Activated CD4-positive, alpha-beta T cell treated with anti-CD3 and anti-CD28 coated beads, Interleukin-2, amount 10 ng/mL, durations not matched to agents 7 days and 5 days (primary cell): ENCODE data around the gene GPR31. TPM values are rescaled to one million over a fixed set of nuclear protein-coding genes. Genes with fewer than 3 reads are reported as not detected.

Experiments
- CTCF ChIA-PET: fragments of 350-600 bp; sonication (Branson Sonifier 250); formaldehyde crosslinking; loops from one replicate; lab custom pipeline; 2021; ENCODE audit warnings: antibody characterized with exemption; lab: Charles Lee
- POLR2A ChIA-PET: fragments of 350-600 bp; sonication (Branson Sonifier 250); formaldehyde crosslinking; loops from one replicate; lab custom pipeline; 2021; ENCODE audit warnings: antibody characterized with exemption; lab: Charles Lee
- DNase-seq: peaks from one replicate; pipeline ENCODE4 v3.0.0-alpha.2; 2020
- H3K27ac Mint-ChIP-seq: one replicate; pipeline ENCODE4 v1.8.0; 2021; ENCODE audit warnings: mild to moderate bottlenecking, moderate library complexity, mixed read lengths
- H3K27me3 Mint-ChIP-seq: one replicate; pipeline ENCODE4 v1.8.0; 2021; ENCODE audit warnings: mixed read lengths
- H3K36me3 Mint-ChIP-seq: one replicate; pipeline ENCODE4 v1.8.0; 2021; ENCODE audit warnings: low read depth, mixed read lengths
- H3K4me1 Mint-ChIP-seq: one replicate; pipeline ENCODE4 v1.8.0; 2021; ENCODE audit warnings: mixed read lengths
- H3K4me3 Mint-ChIP-seq: one replicate; pipeline ENCODE4 v1.8.0; 2021; ENCODE audit warnings: mild to moderate bottlenecking, moderate library complexity, mixed read lengths
- H3K9me3 Mint-ChIP-seq: one replicate; pipeline ENCODE4 v1.8.0; 2021; ENCODE audit warnings: mixed read lengths
- total RNA-seq, 2 experiments: library from RNA; stranded (reverse); gene quantifications; one replicate each; pipeline ENCODE4 v1.2.3, GENCODE V29; 2021

GPR31 gene
- total RNA-seq, 2 experiments from 2014 or later: not detected

DNA sequence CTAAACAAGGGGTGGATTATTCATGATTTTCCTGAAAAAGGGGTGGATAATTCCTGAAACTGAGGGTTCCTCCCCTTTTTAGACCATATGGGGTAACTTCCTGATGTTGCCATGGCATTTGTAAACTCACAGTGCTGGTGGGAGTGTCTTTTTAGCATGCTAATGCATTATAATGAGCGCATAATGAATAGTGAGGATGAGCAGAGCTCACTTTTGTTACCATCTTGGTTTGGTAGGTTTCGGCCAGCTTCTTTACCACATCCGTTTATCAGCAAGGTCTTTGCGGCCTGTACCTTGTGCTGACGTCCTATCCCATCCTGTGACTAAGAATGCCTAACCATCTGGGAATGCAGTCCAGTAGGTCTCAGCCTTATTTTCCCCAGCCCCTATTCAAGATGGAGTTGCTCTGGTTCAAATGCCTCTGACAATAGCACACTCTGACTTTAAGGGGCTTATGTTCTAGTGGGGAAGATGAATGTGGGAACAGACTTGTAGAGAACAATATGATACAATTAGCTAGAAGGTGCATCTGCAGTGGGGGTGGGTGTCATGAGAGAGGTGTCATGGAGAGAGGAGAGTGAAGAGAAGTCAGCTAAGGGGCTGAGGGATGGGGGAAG lies 4.2 kb upstream of the GPR31 start:
- Mint-ChIP-seq H3K36me3 (no peaks in the 10 kb centered on the region), H3K27ac (no peak overlapping the region), H3K27me3 (peaks cover 3% of the 10 kb centered on the region), H3K4me3 (no peak overlapping the region), H3K9me3 (no peaks in the 10 kb centered on the region), H3K4me1 (no peaks in the 10 kb centered on the region)
- POLR2A ChIA-PET: no interaction called here
- no peak for DNase-seq
- CTCF ChIA-PET: no interaction called here

DNA sequence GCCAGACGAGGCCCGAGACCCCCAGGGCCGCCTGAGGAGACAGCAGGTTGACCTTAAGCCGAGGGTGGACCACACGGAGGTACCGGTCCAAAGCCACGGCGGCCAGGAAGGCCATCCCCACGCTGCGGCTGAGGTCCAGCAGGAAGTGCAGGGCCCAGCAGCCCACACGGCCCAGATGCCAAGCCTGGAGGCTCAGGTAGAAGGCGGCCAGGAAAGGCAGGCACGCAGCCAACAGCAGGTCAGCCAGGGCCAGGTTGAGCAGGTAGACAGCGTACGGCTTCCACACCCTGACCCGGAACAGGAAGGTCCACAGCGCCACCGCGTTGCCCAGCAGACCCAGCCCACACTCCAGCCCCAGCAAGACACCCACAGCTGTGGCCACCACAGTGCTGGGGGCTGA lies 366 bp downstream of the GPR31 start:
- Mint-ChIP-seq H3K9me3 (no peaks in the 10 kb centered on the region), H3K4me1 (peaks cover 9% of the 10 kb centered on the region), H3K4me3 (no peak overlapping the region), H3K36me3 (no peaks in the 10 kb centered on the region), H3K27me3 (peaks cover 3% of the 10 kb centered on the region), H3K27ac (no peak overlapping the region)
- ChIA-PET POLR2A (no interaction called here), CTCF (no interaction called here)
- no peak for DNase-seq

DNA sequence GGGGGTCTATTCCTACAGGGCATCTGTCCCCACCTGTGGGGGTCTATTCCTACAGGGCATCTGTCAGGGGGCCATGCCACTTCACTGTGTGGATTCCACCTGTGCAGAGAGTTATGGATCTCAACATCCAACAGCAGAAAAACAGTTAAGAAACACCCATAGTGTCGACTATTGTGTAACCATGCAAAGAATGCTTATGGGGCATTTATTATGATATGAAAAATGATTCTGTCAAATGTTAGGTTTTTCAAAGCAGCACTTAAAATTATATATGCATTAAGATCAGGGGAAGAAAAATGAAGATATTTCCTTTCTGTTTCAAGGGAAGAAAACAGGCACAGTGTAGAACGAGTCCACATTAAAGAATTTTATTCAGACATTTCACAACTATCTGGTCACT lies 2.9 kb downstream of the GPR31 start:
- Mint-ChIP-seq H3K27me3 (peaks cover 3% of the 10 kb centered on the region), H3K4me3 (no peak overlapping the region), H3K36me3 (no peaks in the 10 kb centered on the region), H3K4me1 (peaks cover 15% of the 10 kb centered on the region), H3K9me3 (no peaks in the 10 kb centered on the region), H3K27ac (no peak overlapping the region)
- POLR2A ChIA-PET: no interaction called here
- DNase-seq: no peak
- CTCF ChIA-PET: no interaction called here

DNA sequence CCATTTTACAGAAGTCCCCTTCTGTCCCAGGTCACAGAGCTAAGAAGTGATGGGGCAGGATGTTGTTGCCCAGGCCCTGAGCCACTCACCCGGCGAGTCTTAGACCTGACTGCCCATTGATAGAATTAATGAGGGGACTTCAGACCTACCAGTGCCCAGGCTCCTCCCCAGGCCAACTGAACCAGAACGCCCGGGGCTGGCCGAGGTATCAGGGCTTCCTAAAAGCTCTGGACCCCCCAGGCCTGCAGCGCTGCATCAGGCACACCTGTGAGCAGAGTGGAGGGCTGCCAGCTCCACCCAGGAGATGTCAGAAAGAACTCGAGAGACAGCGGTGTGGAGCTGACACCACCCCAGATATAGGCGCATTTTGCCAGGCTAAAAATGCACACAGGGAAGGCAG lies 3.5 kb downstream of the GPR31 start:
- Mint-ChIP-seq H3K27ac (no peak overlapping the region), H3K4me3 (no peak overlapping the region), H3K27me3 (peaks cover 3% of the 10 kb centered on the region), H3K36me3 (no peaks in the 10 kb centered on the region), H3K9me3 (no peaks in the 10 kb centered on the region), H3K4me1 (peaks cover 15% of the 10 kb centered on the region)
- DNase-seq: no peak
- ChIA-PET POLR2A (no interaction called here), CTCF (no interaction called here)

DNA sequence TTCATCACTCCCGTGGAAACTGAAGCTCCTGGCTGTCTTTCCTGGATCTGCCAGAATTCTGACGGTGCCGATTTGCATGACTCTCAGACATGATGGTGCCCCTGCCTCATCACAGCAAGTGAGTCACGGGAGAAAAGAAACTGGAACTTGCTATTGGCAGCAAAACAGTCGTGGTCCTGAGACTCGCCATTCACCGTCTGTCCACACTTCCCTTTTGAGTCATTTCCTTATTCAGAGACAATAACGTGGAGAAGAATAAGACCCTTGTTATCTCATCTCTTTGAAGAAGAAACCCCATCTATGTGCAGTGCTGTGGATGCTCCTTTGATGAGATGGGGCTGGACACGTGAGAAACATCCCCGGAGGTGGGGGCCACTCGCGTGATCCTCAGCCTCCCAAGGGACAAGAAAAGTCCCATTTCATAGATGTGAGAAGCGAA lies 4.2 kb downstream of the GPR31 start:
- Mint-ChIP-seq H3K4me3 (peak overlapping the region; percentile 28), H3K4me1 (peaks cover 15% of the 10 kb centered on the region)
- no peak for DNase-seq

DNA sequence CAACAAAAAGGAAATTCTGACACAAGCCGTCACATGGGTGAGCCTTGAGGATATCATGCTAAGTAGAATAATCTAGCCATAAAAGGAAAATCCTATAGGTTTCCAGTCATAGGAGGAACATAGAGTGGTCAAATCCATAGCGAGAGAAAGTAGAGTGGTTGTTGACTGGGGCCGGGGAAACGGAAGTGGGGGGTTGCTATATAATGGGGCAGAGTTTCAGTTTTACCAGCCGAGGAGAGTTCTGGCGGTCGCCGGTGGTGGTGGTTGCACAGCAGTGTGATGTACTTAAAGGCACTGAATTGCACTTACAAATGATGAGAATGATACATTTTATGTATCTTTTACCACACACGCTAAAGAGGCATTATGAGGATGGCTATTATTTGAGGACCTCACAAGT lies 4.9 kb downstream of the GPR31 start:
- no peak overlapping the region for H3K27ac Mint-ChIP-seq
- no peaks in the 10 kb centered on the region for H3K9me3 Mint-ChIP-seq
- ChIA-PET CTCF (interaction anchor here (2.4 kb wide), 1 partner anchor 15 kb away, joined by 9 read pairs; no protein-coding TSS in a partner anchor), POLR2A (no interaction called here)
- H3K4me3 Mint-ChIP-seq: no peak overlapping the region
- H3K4me1 Mint-ChIP-seq: peaks cover 15% of the 10 kb centered on the region
- H3K27me3 Mint-ChIP-seq: no peaks in the 10 kb centered on the region
- H3K36me3 Mint-ChIP-seq: no peaks in the 10 kb centered on the region
- no peak for DNase-seq

More for the DNA sequence above, 4.2 kb downstream of the GPR31 start:
- ChIA-PET POLR2A (no interaction called here), CTCF (no interaction called here)
- Mint-ChIP-seq H3K36me3 (no peaks in the 10 kb centered on the region), H3K27ac (no peak overlapping the region), H3K27me3 (no peaks in the 10 kb centered on the region), H3K9me3 (no peaks in the 10 kb centered on the region)

DNA sequence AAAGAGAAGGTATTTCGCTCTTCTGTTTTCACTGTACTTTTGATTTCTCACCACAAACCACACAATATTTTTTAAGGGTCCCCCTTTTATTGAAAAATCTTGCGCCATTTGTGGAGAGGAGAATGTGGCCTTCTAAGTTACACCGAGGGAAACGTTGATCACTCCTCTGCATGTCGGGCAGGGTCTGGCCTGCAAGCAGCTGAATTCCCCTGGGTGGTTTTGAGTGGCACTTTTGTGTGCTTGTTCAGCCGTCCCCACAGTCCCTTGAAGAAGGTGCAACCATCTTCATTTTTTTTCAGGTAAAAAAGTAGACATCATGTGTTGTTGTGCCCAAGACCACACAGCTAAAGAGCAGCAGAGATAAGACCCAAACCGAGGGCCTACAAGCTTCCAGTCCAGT lies 6.1 kb downstream of the GPR31 start:
- peaks cover under 1% of the 10 kb centered on the region for H3K27me3 Mint-ChIP-seq
- peaks cover 15% of the 10 kb centered on the region for H3K4me1 Mint-ChIP-seq
- ChIA-PET POLR2A (interaction anchor here (0.7 kb wide), 1 partner anchor 31 kb away, joined by 4 read pairs; no protein-coding TSS in a partner anchor), CTCF (interaction anchor here (1.8 to 2.4 kb wide), 2 partner anchors 10 to 14 kb away, joined by 6 to 9 read pairs; no protein-coding TSS in a partner anchor)
- H3K36me3 Mint-ChIP-seq: no peaks in the 10 kb centered on the region
- DNase-seq: no peak
- H3K27ac Mint-ChIP-seq: no peak overlapping the region
- H3K9me3 Mint-ChIP-seq: no peaks in the 10 kb centered on the region
- no peak overlapping the region for H3K4me3 Mint-ChIP-seq

DNA sequence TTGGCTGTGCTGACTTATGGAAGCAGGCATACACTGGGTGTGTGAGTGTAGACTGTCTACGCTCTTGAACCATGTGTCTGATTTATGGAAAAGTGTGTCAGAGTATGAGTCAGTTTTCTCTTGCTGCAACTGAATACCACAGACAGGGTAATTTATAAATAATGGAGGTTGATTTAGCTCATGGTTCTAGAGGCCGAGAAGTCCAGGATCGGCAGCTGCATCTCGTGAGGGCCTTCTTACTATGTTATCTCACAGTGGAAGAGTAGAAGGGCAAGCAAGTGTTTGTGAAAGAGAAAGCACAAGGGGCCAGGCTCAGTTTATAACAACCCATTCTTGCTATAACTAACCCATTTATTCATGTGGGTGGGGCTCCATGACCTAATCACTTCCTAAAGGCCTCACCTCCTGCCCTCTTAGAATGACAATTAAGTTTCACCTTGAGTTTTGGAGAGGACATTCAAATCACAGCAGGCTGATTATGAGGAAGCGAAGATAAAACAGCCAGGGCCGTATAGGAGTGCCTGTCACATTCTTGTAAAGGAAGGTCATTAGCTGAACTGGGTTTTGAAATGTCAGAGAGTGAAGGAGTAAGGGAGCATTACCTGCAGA lies 6.7 kb downstream of the GPR31 start:
- H3K9me3 Mint-ChIP-seq: no peaks in the 10 kb centered on the region
- peaks cover 4% of the 10 kb centered on the region for H3K27me3 Mint-ChIP-seq
- H3K4me1 Mint-ChIP-seq: peaks cover 18% of the 10 kb centered on the region
- no peak overlapping the region for H3K4me3 Mint-ChIP-seq
- ChIA-PET POLR2A (no interaction called here), CTCF (interaction anchor here (1.8 to 2.4 kb wide), 2 partner anchors 9 to 13 kb away, joined by 6 to 9 read pairs; no protein-coding TSS in a partner anchor)
- no peak overlapping the region for H3K27ac Mint-ChIP-seq
- no peaks in the 10 kb centered on the region for H3K36me3 Mint-ChIP-seq
- DNase-seq: no peak

DNA sequence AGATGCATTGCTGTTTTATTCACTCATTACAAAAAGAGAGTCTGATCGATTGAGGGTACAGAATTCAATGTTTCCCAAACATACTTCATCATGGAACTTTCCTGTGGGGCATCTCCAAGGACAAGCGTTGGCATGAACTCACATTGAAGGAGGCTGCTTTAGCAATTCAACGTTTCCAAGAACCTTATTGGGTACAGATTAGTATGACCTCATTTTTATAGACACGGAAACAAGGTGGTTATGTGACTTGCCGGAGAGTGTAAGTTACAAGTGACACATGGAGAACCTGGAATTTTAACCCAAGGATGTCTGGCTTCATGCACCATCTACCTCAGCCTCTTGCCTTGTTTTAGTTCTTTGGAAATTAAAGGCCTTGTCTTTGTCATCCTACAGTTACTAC lies 8.8 kb downstream of the GPR31 start:
- DNase-seq: no peak
- Mint-ChIP-seq H3K27me3 (peaks cover 4% of the 10 kb centered on the region), H3K9me3 (no peaks in the 10 kb centered on the region), H3K27ac (no peak overlapping the region), H3K36me3 (no peaks in the 10 kb centered on the region), H3K4me3 (no peak overlapping the region), H3K4me1 (peaks cover 18% of the 10 kb centered on the region)
- POLR2A ChIA-PET: no interaction called here
- CTCF ChIA-PET: no interaction called here

DNA sequence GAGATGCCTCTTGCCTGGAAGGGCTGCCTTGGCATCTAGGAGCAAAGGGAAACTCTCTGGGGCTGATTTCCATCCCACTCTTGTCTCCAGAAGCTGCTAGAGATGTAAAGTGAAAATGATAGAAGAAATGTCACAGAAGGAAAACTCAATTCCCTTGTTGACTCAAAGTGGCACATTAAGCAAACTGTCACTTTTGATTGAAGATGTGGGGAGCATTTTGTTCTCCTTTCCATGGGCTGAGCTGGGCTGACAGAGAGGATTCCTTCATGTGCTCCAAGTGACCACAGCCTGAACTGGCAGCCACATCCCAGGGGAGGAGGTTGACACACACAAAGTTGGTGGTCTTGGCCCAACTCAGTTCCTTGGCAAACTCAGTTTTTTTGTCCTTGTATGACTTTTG lies 9.8 kb downstream of the GPR31 start:
- H3K27me3 Mint-ChIP-seq: peaks cover 4% of the 10 kb centered on the region
- H3K36me3 Mint-ChIP-seq: no peaks in the 10 kb centered on the region
- DNase-seq: no peak
- no peak overlapping the region for H3K27ac Mint-ChIP-seq
- no peaks in the 10 kb centered on the region for H3K9me3 Mint-ChIP-seq
- ChIA-PET CTCF (no interaction called here), POLR2A (no interaction called here)
- H3K4me1 Mint-ChIP-seq: peaks cover 13% of the 10 kb centered on the region
- no peak overlapping the region for H3K4me3 Mint-ChIP-seq

DNA sequence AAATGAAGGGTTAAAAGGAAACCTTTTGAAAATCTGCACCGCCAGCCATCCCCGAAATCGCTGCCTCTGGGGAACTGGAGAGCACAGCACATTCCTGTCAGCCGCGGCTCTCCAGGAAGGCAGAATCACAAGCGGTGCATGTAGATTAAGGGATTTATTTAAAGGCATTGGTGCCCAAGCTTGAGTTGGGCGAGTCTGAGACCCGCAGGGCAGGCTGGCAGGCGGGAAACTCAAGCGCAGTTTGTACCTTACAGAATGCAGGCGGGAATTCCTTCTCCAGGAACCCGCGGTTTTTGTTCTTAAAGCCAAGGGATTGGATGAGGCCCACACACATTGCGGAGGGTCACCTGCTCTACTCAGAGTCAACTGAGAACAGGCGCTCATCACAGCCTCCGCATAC lies 10.8 kb downstream of the GPR31 start:
- peaks cover 10% of the 10 kb centered on the region for H3K4me1 Mint-ChIP-seq
- H3K9me3 Mint-ChIP-seq: no peaks in the 10 kb centered on the region
- peaks cover 4% of the 10 kb centered on the region for H3K27me3 Mint-ChIP-seq
- H3K36me3 Mint-ChIP-seq: no peaks in the 10 kb centered on the region
- POLR2A ChIA-PET: no interaction called here
- DNase-seq: no peak
- no peak overlapping the region for H3K4me3 Mint-ChIP-seq
- CTCF ChIA-PET: no interaction called here
- H3K27ac Mint-ChIP-seq: no peak overlapping the region

DNA sequence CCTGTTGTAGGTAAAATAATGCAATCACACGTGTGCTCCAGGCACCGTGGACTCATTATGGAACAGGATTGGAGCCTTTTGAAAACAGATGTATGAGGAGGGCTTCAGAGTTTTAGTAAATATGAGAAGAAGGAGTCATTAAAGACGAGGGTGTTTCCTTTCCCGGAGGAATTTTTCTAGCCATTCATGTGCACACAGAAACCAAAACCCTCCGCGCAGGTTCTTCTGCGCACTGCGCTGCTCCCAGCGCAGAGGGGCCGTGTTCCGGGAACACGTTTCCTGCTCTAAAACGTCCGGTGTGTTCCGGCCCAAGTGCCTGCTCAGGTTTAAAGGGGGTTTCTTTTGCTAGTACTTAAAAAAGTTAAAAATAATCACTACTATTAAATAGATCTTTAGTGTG lies 11.6 kb downstream of the GPR31 start:
- H3K36me3 Mint-ChIP-seq: no peaks in the 10 kb centered on the region
- H3K4me3 Mint-ChIP-seq: no peak overlapping the region
- no peak for DNase-seq
- H3K9me3 Mint-ChIP-seq: no peaks in the 10 kb centered on the region
- ChIA-PET CTCF (interaction anchor here (0.7 kb wide), 1 partner anchor 372 kb away, joined by 3 read pairs; no protein-coding TSS in a partner anchor), POLR2A (no interaction called here)
- peaks cover 4% of the 10 kb centered on the region for H3K27me3 Mint-ChIP-seq
- H3K4me1 Mint-ChIP-seq: peaks cover 7% of the 10 kb centered on the region
- H3K27ac Mint-ChIP-seq: no peak overlapping the region

DNA sequence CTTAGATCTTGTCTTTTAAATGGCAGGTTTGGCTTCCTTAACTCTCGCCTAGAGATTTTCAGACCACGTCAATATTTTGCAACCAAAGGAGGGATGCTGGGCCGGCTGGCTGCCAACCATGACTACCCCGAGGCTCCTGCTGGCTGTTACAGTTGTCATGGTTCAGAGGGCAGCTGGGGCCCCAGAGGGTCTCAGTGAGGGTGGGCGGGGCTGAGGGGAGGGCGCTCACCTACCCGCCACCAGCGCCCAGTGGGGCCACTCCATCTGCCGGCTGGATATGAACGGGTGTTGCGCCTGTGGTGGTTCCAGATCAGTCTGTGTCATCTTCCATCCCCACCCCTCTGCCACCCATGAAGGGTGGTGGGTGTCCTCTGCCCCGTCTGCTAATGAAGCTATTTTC lies 12.3 kb downstream of the GPR31 start:
- DNase-seq: no peak
- H3K36me3 Mint-ChIP-seq: no peaks in the 10 kb centered on the region
- H3K9me3 Mint-ChIP-seq: no peaks in the 10 kb centered on the region
- H3K4me3 Mint-ChIP-seq: no peak overlapping the region
- no peak overlapping the region for H3K27ac Mint-ChIP-seq
- ChIA-PET CTCF (no interaction called here), POLR2A (no interaction called here)
- H3K27me3 Mint-ChIP-seq: peaks cover 4% of the 10 kb centered on the region
- peaks cover 4% of the 10 kb centered on the region for H3K4me1 Mint-ChIP-seq
